OCI-LY3 (cell line): ENCODE measurements around the gene GULP1.

Source experiments
- CTCF ChIP-seq: fragments of 200-600, 300-600 bp; sonication (generic); IDR thresholded peaks from 2 replicates; pipeline ENCODE4 v1.5.1; 2014; ENCODE audit warnings: antibody characterized with exemption, low read length, low read depth
- EZH2phosphoT487 ChIP-seq: fragments of 200-600 bp; shearing (Covaris generic); IDR thresholded peaks from 2 replicates; pipeline ENCODE4 v1.6.1; 2018; ENCODE audit warnings: antibody characterized with exemption, mixed run types, low read depth

GRCh38 chr2:188294352-188294926, 2.8 kb downstream of the GULP1 start:
- TF ChIP-seq CTCF: no peak
- TF ChIP-seq EZH2phosphoT487: no peak
